GM19035 (cell line): Measurements from ENCODE around the gene MAML3.

Source experiments
- ATAC-seq: cut with Tn5 transposase; IDR thresholded peaks from one replicate; pipeline ENCODE4 v1.9.1; 2021; ENCODE audit not compliant: unreplicated experiment

The MAML3 gene

GRCh38 chr4:139822391-139822790, 331.6 kb downstream of the MAML3 start:
- ATAC-seq = no peak

- no peak for ATAC-seq
Measured at GRCh38 chr4:139819082-139819481, 334.9 kb downstream of the MAML3 start.

- no peak for ATAC-seq
Measured at GRCh38 chr4:139817657-139818452, 336.1 kb downstream of the MAML3 start.

- ATAC-seq = no peak
Measured at GRCh38 chr4:139816856-139817255, 337.1 kb downstream of the MAML3 start.

- no peak for ATAC-seq
Measured at GRCh38 chr4:139815778-139816601, 338.0 kb downstream of the MAML3 start.

GRCh38 chr4:139814323-139815015, 339.5 kb downstream of the MAML3 start:
- no peak for ATAC-seq

- ATAC-seq = no peak
Measured at GRCh38 chr4:139813881-139814280, 340.1 kb downstream of the MAML3 start.

- ATAC-seq = no peak
Measured at GRCh38 chr4:139810710-139811109, 343.3 kb downstream of the MAML3 start.

GRCh38 chr4:139809757-139810140, 344.2 kb downstream of the MAML3 start:
- ATAC-seq = no peak

- ATAC-seq = no peak
Measured at GRCh38 chr4:139808808-139809756, 344.9 kb downstream of the MAML3 start.

GRCh38 chr4:139808381-139808807, 345.6 kb downstream of the MAML3 start:
- ATAC-seq = no peak

- no peak for ATAC-seq
Measured at GRCh38 chr4:139807483-139807882, 346.5 kb downstream of the MAML3 start.

GRCh38 chr4:139806929-139807328, 347.1 kb downstream of the MAML3 start:
- ATAC-seq = no peak

- ATAC-seq = no peak
Measured at GRCh38 chr4:139802931-139803330, 351.1 kb downstream of the MAML3 start.

- no peak for ATAC-seq
Measured at GRCh38 chr4:139802488-139802887, 351.5 kb downstream of the MAML3 start.

GRCh38 chr4:139801895-139802294, 352.1 kb downstream of the MAML3 start:
- no peak for ATAC-seq

GRCh38 chr4:139800082-139800481, 353.9 kb downstream of the MAML3 start:
- ATAC-seq = no peak

- no peak for ATAC-seq
Measured at GRCh38 chr4:139799615-139800014, 354.4 kb downstream of the MAML3 start.

- no peak for ATAC-seq
Measured at GRCh38 chr4:139798456-139798855, 355.5 kb downstream of the MAML3 start.

GRCh38 chr4:139797287-139797686, 356.7 kb downstream of the MAML3 start:
- no peak for ATAC-seq
